KMS-11 (cell line): Measurements from ENCODE around the gene CNIH4.
"Not testable (repeated sequence)": the region's sequence is repeated elsewhere in the genome, so short reads cannot be mapped to it uniquely, and the experiment has no call there.

Experiments
- H2AFZ ChIP-seq: fragments of 200-600 bp; sonication (generic); 2 replicates; pipeline ENCODE4 v1.6.1; 2016; ENCODE audit warnings: antibody characterized with exemption, mixed run types, low read depth
- H3K27ac ChIP-seq: fragments of 200-600 bp; sonication (generic); 2 replicates; pipeline ENCODE4 v1.6.1; 2016; ENCODE audit warnings: mild to moderate bottlenecking, mixed run types
- H3K27me3 ChIP-seq: fragments of 200-600 bp; sonication (generic); 2 replicates; pipeline ENCODE4 v1.6.1; 2017; ENCODE audit warnings: mild to moderate bottlenecking, low read depth, mixed run types, moderate library complexity; ENCODE audit not compliant: insufficient read depth
- H3K36me3 ChIP-seq: fragments of 200-600 bp; sonication (generic); 2 replicates; pipeline ENCODE4 v1.6.1; 2017; ENCODE audit warnings: mild to moderate bottlenecking, mixed run types; ENCODE audit not compliant: insufficient read depth
- H3K4me1 ChIP-seq: fragments of 200-600 bp; sonication (generic); 2 replicates; pipeline ENCODE4 v1.6.1; 2016; ENCODE audit warnings: mild to moderate bottlenecking, low read depth, mixed run types; ENCODE audit not compliant: poor library complexity, severe bottlenecking
- H3K4me2 ChIP-seq: fragments of 200-600 bp; sonication (generic); 2 replicates; pipeline ENCODE4 v1.7.0; 2016; ENCODE audit warnings: mild to moderate bottlenecking, mixed run types
- H3K4me3 ChIP-seq: fragments of 200-600 bp; sonication (generic); IDR thresholded peaks from 2 replicates; pipeline ENCODE4 v1.6.1; 2017; ENCODE audit warnings: low read depth, low read length, mixed read lengths; ENCODE audit not compliant: insufficient read depth
- H3K79me2 ChIP-seq: fragments of 200-600 bp; sonication (generic); 2 replicates; pipeline ENCODE4 v1.6.1; 2016; ENCODE audit warnings: low read depth, mixed run types; ENCODE audit not compliant: insufficient read depth
- H3K9ac ChIP-seq: fragments of 200-600 bp; sonication (generic); 2 replicates; pipeline ENCODE4 v1.6.1; 2016; ENCODE audit warnings: mild to moderate bottlenecking, mixed run types
- H4K20me1 ChIP-seq: fragments of 200-600 bp; sonication (generic); 2 replicates; pipeline ENCODE4 v1.6.1; 2016; ENCODE audit warnings: mild to moderate bottlenecking, mixed run types; ENCODE audit not compliant: insufficient read depth
- CTCF ChIP-seq: fragments of 200-600 bp; sonication (generic); conservative IDR thresholded peaks from 2 replicates; pipeline ENCODE4 v1.6.1; 2017; ENCODE audit warnings: low read depth, mild to moderate bottlenecking, antibody characterized with exemption, low read length, moderate library complexity, mixed read lengths

The CNIH4 gene

DNA sequence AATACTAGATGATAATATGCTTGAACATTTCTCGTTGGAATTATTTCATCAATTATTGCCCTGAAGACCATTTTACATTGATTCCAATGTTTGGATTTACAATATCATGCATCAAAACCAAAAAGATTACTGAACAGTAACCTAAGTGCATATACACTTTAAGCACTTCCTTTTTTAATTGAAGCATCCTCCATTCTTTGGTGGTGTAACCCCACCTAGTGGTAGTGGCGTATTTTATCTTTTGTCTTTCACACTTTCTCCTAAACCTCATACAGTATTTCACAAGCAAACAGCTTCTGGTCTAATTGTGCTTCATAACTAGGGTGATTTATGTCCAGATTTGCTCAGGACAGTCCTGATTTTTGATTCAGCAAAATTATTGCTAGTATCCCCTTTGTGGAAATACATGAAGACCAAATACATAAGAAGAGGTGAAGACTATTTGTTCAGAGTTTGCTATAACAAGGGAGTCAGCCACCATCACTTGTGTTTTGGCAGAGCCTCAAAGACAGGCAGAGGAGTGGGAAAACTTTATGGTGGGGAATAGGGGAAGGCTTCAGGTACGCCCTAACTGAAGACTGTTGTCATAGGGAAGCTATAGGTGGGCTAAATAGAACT is 23.3 kb upstream of the CNIH4 start:
- Histone ChIP-seq H3K27ac (no peak overlapping the region), H3K4me2 (no peak overlapping the region), H3K4me1 (peaks cover 14% of the 10 kb centered on the region), H3K4me3 (no peak overlapping the region), H3K36me3 (no peaks in the 10 kb centered on the region), H4K20me1 (no peaks in the 10 kb centered on the region), H2AFZ (peak overlapping the region; percentile 3; the same call in 1 of the 2 replicates), H3K79me2 (peaks cover 16% of the 10 kb centered on the region), H3K27me3 (no peaks in the 10 kb centered on the region), H3K9ac (no peak overlapping the region)
- peak; percentile 91 for TF ChIP-seq CTCF

DNA sequence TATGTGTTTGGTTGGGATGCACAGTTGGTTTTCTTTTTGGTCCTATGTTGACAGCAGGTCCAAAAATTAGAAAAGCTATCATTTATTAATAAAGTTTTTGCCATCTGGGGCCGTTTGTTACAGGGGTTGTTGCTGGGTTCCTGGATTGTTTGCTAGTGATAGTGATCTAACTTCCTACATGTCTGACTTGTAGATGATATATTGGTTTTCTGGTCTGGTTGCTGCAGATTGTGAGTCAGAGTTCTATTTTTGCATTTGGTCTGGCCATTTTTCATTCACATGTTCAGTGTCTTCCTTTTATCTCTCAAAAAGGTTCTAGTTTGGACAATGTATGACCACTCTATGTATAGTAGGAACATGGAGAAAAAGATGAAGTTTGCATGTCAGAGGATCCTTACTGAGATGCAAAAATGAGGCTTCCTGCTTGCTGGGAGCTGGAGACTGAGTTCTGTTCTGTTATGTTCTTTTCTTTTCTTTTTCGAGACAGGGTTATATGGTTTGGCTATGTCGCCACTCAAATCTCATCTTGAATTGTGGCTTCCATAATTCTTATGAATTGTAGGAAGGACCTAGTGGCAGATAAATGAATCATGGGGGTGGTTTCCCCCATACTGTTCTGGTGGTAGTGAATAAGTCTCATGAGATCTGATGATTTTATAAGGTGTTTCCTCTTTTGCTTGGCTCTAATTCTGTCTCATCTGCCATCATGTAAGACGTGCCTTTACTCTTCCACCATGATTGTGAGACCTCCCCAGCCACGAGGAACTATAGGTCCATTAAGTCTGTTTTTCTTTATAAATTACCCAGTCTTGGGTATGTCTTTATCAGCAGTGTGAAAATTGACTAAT is 22.5 kb upstream of the CNIH4 start:
- H2AFZ ChIP-seq, result no peak overlapping the region
- no peak overlapping the region for H3K4me3 ChIP-seq
- no peak for TF ChIP-seq CTCF
- no peaks in the 10 kb centered on the region for H3K36me3 ChIP-seq
- no peak overlapping the region for H3K27ac ChIP-seq
- H4K20me1 ChIP-seq, result no peaks in the 10 kb centered on the region
- no peak overlapping the region for H3K4me2 ChIP-seq
- peaks cover 7% of the 10 kb centered on the region for H3K4me1 ChIP-seq
- H3K9ac ChIP-seq, result no peak overlapping the region
- H3K27me3 ChIP-seq, result no peaks in the 10 kb centered on the region
- H3K79me2 ChIP-seq, result peaks cover 8% of the 10 kb centered on the region

DNA sequence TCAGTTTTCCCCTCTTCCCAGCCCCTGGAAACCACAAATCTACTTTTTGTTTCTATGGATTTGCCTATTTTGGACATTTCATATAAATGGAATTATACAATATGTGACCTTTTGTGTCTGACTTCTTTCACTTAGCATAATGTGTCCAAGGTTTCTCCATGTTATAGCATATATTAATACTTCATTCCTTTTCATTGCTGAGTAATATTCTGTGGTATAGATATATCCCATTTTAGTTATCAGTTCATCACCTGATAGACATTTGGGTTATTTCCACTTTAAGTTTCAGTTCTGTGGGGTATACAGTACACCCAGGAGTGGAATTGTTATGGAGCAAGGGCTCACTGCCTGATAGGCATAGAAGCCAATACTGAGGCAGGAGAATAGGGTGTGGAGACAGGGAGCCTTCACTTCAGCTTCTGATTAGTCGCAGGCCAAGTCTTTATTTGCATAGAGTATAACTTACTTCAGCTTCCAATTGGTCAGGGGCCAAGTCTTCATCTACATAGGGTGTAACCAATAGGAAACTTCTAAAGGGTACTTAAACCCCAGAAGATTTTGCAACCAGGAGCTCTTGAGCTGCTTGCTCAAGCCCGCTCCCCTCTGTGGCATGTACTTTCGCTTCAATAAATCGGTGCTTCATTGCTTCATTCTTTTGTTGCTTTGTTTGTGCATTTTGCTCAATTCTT is 18.4 kb upstream of the CNIH4 start:
- Histone ChIP-seq H3K4me3 (no peak overlapping the region), H3K27ac (no peak overlapping the region), H3K79me2 (no peaks in the 10 kb centered on the region), H2AFZ (no peak overlapping the region), H4K20me1 (no peaks in the 10 kb centered on the region), H3K9ac (no peak overlapping the region), H3K27me3 (no peaks in the 10 kb centered on the region), H3K4me2 (no peak overlapping the region), H3K36me3 (no peaks in the 10 kb centered on the region), H3K4me1 (no peaks in the 10 kb centered on the region)
- no peak for TF ChIP-seq CTCF

DNA sequence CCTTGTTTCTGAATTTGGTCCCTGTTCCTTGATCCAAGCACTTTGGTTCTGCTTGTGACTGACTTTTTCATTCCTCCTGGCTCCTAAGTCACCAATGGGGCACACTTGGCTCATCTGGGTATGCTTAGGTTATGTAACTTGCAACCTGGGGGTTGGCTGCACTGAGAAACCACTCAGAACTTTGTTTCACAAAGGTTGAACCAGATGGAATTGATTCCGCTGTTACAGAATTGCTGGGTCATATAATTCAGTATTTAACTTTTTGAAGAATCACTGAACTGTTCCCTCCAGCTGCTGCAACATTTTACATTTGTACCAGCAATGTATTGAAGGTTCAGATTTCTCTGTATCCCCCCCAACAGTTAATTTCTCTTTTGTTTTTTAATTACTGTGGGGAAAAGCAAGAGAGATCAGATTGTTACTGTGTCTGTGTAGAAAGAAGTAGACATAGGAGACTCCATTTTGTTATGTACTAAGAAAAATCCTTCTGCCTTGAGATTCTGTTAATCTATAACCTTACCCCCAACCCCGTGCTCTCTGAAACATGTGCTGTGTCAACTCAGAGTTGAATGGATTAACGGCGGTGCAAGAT is 17.1 kb upstream of the CNIH4 start:
- Histone ChIP-seq H3K4me3 (no peak overlapping the region), H3K79me2 (no peaks in the 10 kb centered on the region), H2AFZ (no peak overlapping the region), H3K9ac (no peak overlapping the region), H3K36me3 (no peaks in the 10 kb centered on the region), H3K27me3 (no peaks in the 10 kb centered on the region), H4K20me1 (no peaks in the 10 kb centered on the region), H3K4me1 (no peaks in the 10 kb centered on the region), H3K4me2 (no peak overlapping the region), H3K27ac (no peak overlapping the region)
- TF ChIP-seq CTCF, result no peak

- H3K36me3 ChIP-seq, H3K27me3 ChIP-seq, H4K20me1 ChIP-seq, H3K4me3 ChIP-seq, H2AFZ ChIP-seq, H3K4me1 ChIP-seq, H3K9ac ChIP-seq, H3K27ac ChIP-seq, H3K79me2 ChIP-seq, H3K4me2 ChIP-seq: not testable (repeated sequence)
Observed at GRCh38 chr1:224340453-224341384, 16.0 kb upstream of the CNIH4 start.
